Endodermal cell (in vitro differentiated cells): ENCODE measurements around the gene KRTAP4-16. TPM values are rescaled to one million over a fixed set of nuclear protein-coding genes. Genes with fewer than 3 reads are reported as not detected.

ENCODE experiments used
- DNase-seq: peaks from one replicate; pipeline ENCODE4 v3.0.0-alpha.2; 2017
- H3K27ac ChIP-seq: 2 replicates; pipeline ENCODE4 v1.5.1; 2013; ENCODE audit warnings: mild to moderate bottlenecking, low read depth, low read length, moderate library complexity
- H3K27me3 ChIP-seq: 2 replicates; pipeline ENCODE4 v1.6.1; 2013; ENCODE audit warnings: mild to moderate bottlenecking, low read length, moderate library complexity; ENCODE audit not compliant: insufficient read depth, control insufficient read depth, poor library complexity, severe bottlenecking
- H3K36me3 ChIP-seq: 2 replicates; pipeline ENCODE4 v1.7.0; 2013; ENCODE audit warnings: mild to moderate bottlenecking, low read length, moderate library complexity; ENCODE audit not compliant: control insufficient read depth, insufficient read depth
- H3K4me1 ChIP-seq: one replicate; pipeline ENCODE4 v1.7.0; 2013; ENCODE audit warnings: low read length; ENCODE audit not compliant: control insufficient read depth, insufficient read depth
- H3K4me3 ChIP-seq: 2 replicates; pipeline ENCODE4 v1.5.1; 2013; ENCODE audit warnings: mild to moderate bottlenecking, low read length, moderate library complexity
- H3K9ac ChIP-seq: 2 replicates; pipeline ENCODE4 v1.6.1; 2013; ENCODE audit warnings: mild to moderate bottlenecking, low read length, moderate library complexity; ENCODE audit not compliant: poor library complexity, severe bottlenecking; ENCODE audit errors: extremely low read depth
- H3K9me3 ChIP-seq: 2 replicates; pipeline ENCODE4 v1.6.1; 2013; ENCODE audit warnings: mild to moderate bottlenecking, low read length, moderate library complexity; ENCODE audit not compliant: control insufficient read depth
- H3K27ac Mint-ChIP-seq: 2 replicates; pipeline ENCODE4 v1.8.0; 2020; ENCODE audit warnings: mixed read lengths
- H3K27me3 Mint-ChIP-seq: 2 replicates; pipeline ENCODE4 v1.8.0; 2021; ENCODE audit warnings: mild to moderate bottlenecking, mixed read lengths; ENCODE audit not compliant: insufficient read depth
- H3K36me3 Mint-ChIP-seq: 2 replicates; pipeline ENCODE4 v1.8.0; 2020; ENCODE audit warnings: low read depth, mixed read lengths
- H3K4me1 Mint-ChIP-seq: 2 replicates; pipeline ENCODE4 v1.8.0; 2020; ENCODE audit warnings: mixed read lengths
- H3K4me3 Mint-ChIP-seq: 2 replicates; pipeline ENCODE4 v1.8.0; 2020; ENCODE audit warnings: mild to moderate bottlenecking, moderate library complexity, mixed read lengths
- H3K9me3 Mint-ChIP-seq: 2 replicates; pipeline ENCODE4 v1.8.0; 2020; ENCODE audit warnings: mild to moderate bottlenecking, mixed read lengths
- CTCF ChIP-seq: fragments of 200-600 bp; sonication (generic); conservative IDR thresholded peaks from 2 replicates; pipeline ENCODE4 v1.5.0; 2021; ENCODE audit warnings: antibody characterized with exemption, mild to moderate bottlenecking
- WGBS, 2 experiments: methylation state at CpG; one replicate each; pipeline versions ENCODE4 v1.1.5 to v1.1.7; 2013; ENCODE audit warnings: missing lambda C conversion rate in 2 of 2, mixed read lengths in 1 of 2; ENCODE audit not compliant: insufficient coverage in 1 of 2, insufficient read length in 1 of 2; 5-methylcytosine and 5-hydroxymethylcytosine counted together
- total RNA-seq, 2 donors: library from RNA; stranded (reverse); fragmentation: NEBNext Ultra II Directional in 1 of 2; extraction: Animal tissue kit (Norgen Biotek cat#: 25700) in 1 of 2; gene quantifications; 2 replicates in 1 of 2; 3 replicates in 1 of 2; pipeline ENCODE4 v1.2.1, GENCODE V29; 2021

The KRTAP4-16 gene
- total RNA-seq, 2 donors from 2014 or later, result not detected

GRCh38 chr17:41054025-41054424 is 48.0 kb downstream of the KRTAP4-16 start:
- H3K4me3 Mint-ChIP-seq, result no peak overlapping the region
- no peak overlapping the region for H3K9ac ChIP-seq
- DNase-seq, result no peak
- no peaks in the 10 kb centered on the region for H3K27me3 Mint-ChIP-seq
- no peak overlapping the region for H3K4me3 ChIP-seq
- no peaks in the 10 kb centered on the region for H3K4me1 ChIP-seq
- no peak overlapping the region for H3K27ac ChIP-seq
- TF ChIP-seq CTCF, result no peak
- 69 to 93% methylated on average over 2 to 4 of the region's 4 CpGs for WGBS, 2 experiments
- H3K27me3 ChIP-seq, result no peaks in the 10 kb centered on the region
- no peaks in the 10 kb centered on the region for H3K36me3 ChIP-seq
- no peak overlapping the region for H3K27ac Mint-ChIP-seq
- H3K4me1 Mint-ChIP-seq, result peaks cover 7% of the 10 kb centered on the region
- no peaks in the 10 kb centered on the region for H3K36me3 Mint-ChIP-seq
- peaks cover 7% of the 10 kb centered on the region for H3K9me3 Mint-ChIP-seq
- peaks cover 7% of the 10 kb centered on the region for H3K9me3 ChIP-seq

- H3K27ac ChIP-seq, result no peak overlapping the region
- H3K36me3 Mint-ChIP-seq, result no peaks in the 10 kb centered on the region
- H3K9ac ChIP-seq, result no peak overlapping the region
- no peak for DNase-seq
- no peaks in the 10 kb centered on the region for H3K4me1 ChIP-seq
- H3K27me3 Mint-ChIP-seq, result no peaks in the 10 kb centered on the region
- no peak overlapping the region for H3K27ac Mint-ChIP-seq
- peaks cover 6% of the 10 kb centered on the region for H3K9me3 Mint-ChIP-seq
- no peak overlapping the region for H3K4me3 ChIP-seq
- no peak for TF ChIP-seq CTCF
- H3K4me1 Mint-ChIP-seq, result peaks cover 12% of the 10 kb centered on the region
- no peaks in the 10 kb centered on the region for H3K36me3 ChIP-seq
- no peak overlapping the region for H3K4me3 Mint-ChIP-seq
- H3K9me3 ChIP-seq, result peaks cover 6% of the 10 kb centered on the region
- no peaks in the 10 kb centered on the region for H3K27me3 ChIP-seq
These were observed 49.4 kb downstream of the KRTAP4-16 start for GRCh38 chr17:41052566-41052965.

Other genes with a start within 250 kb of the KRTAP4-16 start
- gene KRT12, start 235.0 kb downstream of the KRTAP4-16 start, total RNA-seq, result not detected
- not detected for gene KRT20, start 217.0 kb downstream of the KRTAP4-16 start, total RNA-seq
- not detected for gene KRT23, start 164.6 kb downstream of the KRTAP4-16 start, total RNA-seq
- gene KRT39, start 135.3 kb downstream of the KRTAP4-16 start, total RNA-seq, result not detected
- gene KRT40, start 117.9 kb downstream of the KRTAP4-16 start, total RNA-seq, result not detected
- not detected for gene KRTAP3-3, start 108.0 kb downstream of the KRTAP4-16 start, total RNA-seq
- gene KRTAP3-2, start 102.3 kb downstream of the KRTAP4-16 start, total RNA-seq, result not detected
- not detected for gene KRTAP3-1, start 93.1 kb downstream of the KRTAP4-16 start, total RNA-seq
- not detected for gene KRTAP1-5, start 75.0 kb downstream of the KRTAP4-16 start, total RNA-seq
- not detected for gene KRTAP1-4, start 72.0 kb downstream of the KRTAP4-16 start, total RNA-seq
- not detected for gene KRTAP1-3, start 67.3 kb downstream of the KRTAP4-16 start, total RNA-seq
- gene KRTAP1-1, start 60.8 kb downstream of the KRTAP4-16 start, total RNA-seq, result not detected
- gene KRTAP2-1, start 54.9 kb downstream of the KRTAP4-16 start, total RNA-seq, result not detected
- not detected for gene KRTAP2-2, start 47.0 kb downstream of the KRTAP4-16 start, total RNA-seq
- not detected for gene KRTAP2-3, start 42.1 kb downstream of the KRTAP4-16 start, total RNA-seq
- gene KRTAP2-4, start 36.3 kb downstream of the KRTAP4-16 start, total RNA-seq, result not detected
- gene KRTAP4-7, start 18.1 kb downstream of the KRTAP4-16 start, total RNA-seq, result not detected
- not detected for gene KRTAP4-8, start 4.1 kb downstream of the KRTAP4-16 start, total RNA-seq
- not detected for gene KRTAP4-9, start 3.2 kb upstream of the KRTAP4-16 start, total RNA-seq
- gene KRTAP4-11, start 16.2 kb upstream of the KRTAP4-16 start, total RNA-seq, result not detected
- gene KRTAP4-12, start 22.0 kb upstream of the KRTAP4-16 start, total RNA-seq, result not detected
- not detected for gene KRTAP4-6, start 38.3 kb upstream of the KRTAP4-16 start, total RNA-seq
- not detected for gene KRTAP4-5, start 47.6 kb upstream of the KRTAP4-16 start, total RNA-seq
- not detected for gene KRTAP4-4, start 58.5 kb upstream of the KRTAP4-16 start, total RNA-seq
- not detected for gene KRTAP4-3, start 66.0 kb upstream of the KRTAP4-16 start, total RNA-seq
- gene KRTAP4-2, start 76.0 kb upstream of the KRTAP4-16 start, total RNA-seq, result not detected
- not detected for gene KRTAP4-1, start 82.7 kb upstream of the KRTAP4-16 start, total RNA-seq
- gene KRTAP9-1, start 87.7 kb upstream of the KRTAP4-16 start, total RNA-seq, result not detected
- gene KRTAP9-2, start 124.4 kb upstream of the KRTAP4-16 start, total RNA-seq, result not detected
- gene KRTAP9-3, start 130.2 kb upstream of the KRTAP4-16 start, total RNA-seq, result not detected
- gene KRTAP9-8, start 135.8 kb upstream of the KRTAP4-16 start, total RNA-seq, result not detected
- gene KRTAP9-4, start 147.5 kb upstream of the KRTAP4-16 start, total RNA-seq, result not detected
- not detected for gene KRTAP9-9, start 153.2 kb upstream of the KRTAP4-16 start, total RNA-seq
- not detected for gene KRTAP9-6, start 163.2 kb upstream of the KRTAP4-16 start, total RNA-seq
- gene KRTAP9-7, start 173.5 kb upstream of the KRTAP4-16 start, total RNA-seq, result not detected
- not detected for gene KRTAP29-1, start 200.6 kb upstream of the KRTAP4-16 start, total RNA-seq
- gene KRTAP16-1, start 207.1 kb upstream of the KRTAP4-16 start, total RNA-seq, result not detected
- gene KRTAP17-1, start 213.5 kb upstream of the KRTAP4-16 start, total RNA-seq, result under 1 TPM; 0.46 to 0.48 TPM
- not detected for gene KRT33A, start 248.6 kb upstream of the KRTAP4-16 start, total RNA-seq